ENCODE results near the gene PRKCQ.

PRKCQ gene

DNA sequence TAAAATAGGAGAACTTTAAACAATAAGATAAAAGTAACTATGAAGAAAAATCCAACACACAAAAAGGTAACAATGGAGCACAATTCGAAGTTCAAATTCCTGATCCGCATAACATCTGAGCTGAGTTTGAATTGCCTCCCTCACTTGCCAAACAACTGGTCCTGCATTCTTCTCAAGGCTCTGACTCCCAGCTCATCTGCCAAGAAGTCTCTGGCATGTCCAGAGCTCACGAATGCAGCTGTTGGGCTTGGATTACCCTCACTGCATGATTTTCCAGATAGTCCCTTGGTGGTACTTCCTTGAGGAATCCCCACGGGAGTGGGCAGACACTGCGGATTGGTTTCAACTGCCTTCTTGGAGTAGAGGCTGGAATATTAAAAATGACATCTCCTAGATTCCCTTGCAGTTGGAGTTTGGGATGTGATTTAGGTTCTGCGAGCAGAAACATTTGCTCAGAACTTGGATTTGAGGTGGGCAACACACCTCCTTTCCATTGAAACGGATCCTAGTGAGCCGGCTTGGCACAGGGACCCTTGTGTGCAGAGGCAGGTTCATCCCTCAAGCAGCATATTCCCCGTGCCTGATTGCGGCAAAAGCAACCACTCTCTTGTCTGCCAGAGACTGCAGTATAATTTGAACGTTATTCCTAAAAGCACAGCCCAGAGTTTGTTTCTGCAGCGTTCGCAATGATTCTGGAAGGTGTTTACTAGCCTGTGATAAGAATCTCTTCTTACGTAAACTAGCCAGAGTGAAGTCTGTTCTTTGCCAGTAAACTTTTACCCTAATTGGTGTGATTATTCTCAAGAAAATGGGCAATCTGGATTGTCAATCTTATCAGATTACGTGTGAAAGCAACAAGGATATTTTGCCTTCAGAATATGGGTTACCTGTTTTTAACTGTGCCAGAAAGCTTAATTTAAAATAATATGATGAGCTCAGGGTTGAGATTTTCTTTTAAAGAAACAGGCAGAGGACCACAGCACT lies 23.4 kb upstream of the PRKCQ start:
- no peak for TF ChIP-seq POLR2A (IDR thresholded peaks at IDR 0.05; ENCODE audit: low read depth, low read length)
- FAIRE-seq (no peak), DNase-seq (ENCODE audit: insufficient read length, low spot score) (no peak)

DNA sequence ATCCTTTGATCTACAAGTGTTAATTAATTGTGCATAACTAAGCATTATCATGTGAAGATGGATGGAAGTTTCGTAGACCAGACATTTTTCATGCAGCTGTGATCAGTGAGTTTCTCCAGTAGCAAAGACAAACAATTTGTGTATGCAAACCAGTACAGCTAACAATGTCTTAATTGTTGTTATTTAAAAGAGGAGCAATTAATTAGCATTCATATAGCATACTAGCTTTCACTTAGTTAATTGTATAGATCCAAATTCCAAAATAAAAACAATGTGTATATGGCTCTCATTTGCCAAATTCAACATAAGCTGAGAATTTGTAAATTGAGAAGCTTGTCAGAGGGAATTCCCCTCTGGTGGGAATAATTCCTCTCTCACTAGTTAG lies 22.6 kb upstream of the PRKCQ start:
- no peak for DNase-seq (ENCODE audit: insufficient read length, low spot score)
- TF ChIP-seq POLR2A (IDR thresholded peaks at IDR 0.05; ENCODE audit: low read depth, low read length): no peak
- FAIRE-seq: no peak

DNA sequence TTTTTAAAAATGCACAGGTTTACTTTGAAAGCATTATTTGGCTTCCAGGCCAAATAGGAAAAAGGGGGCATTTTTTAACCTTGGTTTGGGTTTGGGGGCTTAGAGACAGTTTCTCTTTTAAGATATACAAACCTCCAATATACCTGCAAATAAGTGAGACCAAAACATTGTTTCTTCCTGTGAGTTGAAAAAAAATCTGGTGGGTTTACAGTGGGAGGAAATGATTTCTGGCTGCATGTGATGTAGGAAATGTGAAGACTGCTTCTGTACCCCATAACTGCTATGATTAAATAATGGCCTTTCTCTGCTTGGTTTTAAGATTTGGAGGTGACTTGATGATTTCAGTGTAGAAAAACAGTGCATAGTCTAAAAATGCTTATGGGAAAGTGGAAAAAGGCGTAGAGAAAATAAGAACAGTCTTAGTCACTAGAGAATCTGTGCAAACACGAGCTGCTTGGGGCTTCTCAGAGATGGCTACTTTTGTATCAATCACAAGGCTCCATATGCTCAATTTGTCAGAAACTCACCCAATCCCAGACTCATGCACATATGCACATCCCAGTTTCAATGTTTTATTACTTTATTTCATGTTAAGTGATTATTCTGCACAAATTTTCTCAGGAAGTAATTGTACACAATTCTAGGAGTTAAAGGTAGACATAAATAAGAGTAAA lies 22.1 kb upstream of the PRKCQ start:
- no peak for FAIRE-seq
- no peak for TF ChIP-seq POLR2A (IDR thresholded peaks at IDR 0.05; ENCODE audit: low read depth, low read length)

DNA sequence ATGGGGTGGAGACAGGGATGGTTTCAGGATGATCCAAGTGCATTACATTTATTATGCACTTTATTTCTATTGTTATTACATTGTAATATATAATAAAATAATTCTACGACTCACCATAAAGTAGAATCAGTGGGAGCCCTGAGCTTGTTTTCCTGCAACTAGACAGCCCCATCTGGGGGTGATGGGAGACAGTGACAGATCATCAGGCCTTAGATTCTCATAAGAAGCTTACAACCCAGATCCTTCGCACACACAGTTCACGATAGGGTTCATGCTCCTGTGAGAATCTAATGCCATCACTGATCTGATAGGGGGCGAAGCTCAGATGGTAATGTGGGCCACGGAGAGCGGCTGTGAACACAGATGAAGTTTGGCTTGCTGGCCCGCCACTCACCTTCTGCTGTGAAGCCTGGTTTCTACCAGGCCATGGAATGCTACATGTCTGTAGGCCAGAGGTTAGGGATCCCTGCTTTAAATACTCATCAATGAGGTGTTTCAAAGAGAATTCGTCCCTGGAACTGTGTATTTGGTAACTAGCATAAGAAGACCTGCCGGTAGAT lies 21.2 kb upstream of the PRKCQ start:
- TF ChIP-seq POLR2A (IDR thresholded peaks at IDR 0.05; ENCODE audit: low read depth, low read length): no peak
- no peak for FAIRE-seq
- no peak for DNase-seq (ENCODE audit: insufficient read length, low spot score)

More for the DNA sequence above, 22.1 kb upstream of the PRKCQ start:
- no peak for DNase-seq (ENCODE audit: insufficient read length, low spot score)

DNA sequence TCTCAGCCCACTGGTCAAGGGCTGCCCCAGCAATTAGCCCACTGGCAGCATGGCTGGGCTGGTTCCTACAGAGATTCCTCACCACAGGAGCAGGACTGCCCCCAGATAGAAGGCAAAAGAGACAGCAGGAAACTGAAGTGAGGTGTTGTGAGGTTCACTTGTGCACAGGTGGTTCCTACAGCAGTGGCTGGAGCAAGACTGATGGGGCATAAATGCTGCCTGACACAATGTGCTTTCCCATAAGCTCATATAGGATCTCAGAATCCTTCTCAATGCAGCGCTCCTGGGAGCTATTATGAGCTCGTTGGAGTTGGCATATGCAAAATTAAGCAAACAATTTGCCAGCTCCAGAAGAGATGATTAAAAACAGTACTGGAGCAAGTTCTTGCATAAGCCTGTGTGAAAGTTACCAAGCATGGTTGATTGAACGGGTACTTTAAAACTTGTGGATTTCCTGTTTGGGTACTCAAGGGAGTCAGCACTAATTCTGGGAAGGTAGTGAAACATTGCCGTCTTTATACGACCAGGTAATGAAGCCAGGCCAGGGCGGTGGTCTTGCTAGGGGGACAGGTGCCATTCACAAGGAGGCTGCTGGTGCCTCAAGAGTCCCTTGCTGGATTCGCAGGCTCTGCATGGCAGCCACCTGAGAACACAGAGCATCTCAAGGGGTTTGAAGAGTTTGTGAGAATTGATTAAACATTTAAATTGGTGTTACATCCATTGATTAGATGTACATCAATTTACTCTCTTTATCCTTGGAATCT lies 20.3 kb upstream of the PRKCQ start:
- no peak for TF ChIP-seq POLR2A (IDR thresholded peaks at IDR 0.05; ENCODE audit: low read depth, low read length)
- DNase-seq (ENCODE audit: insufficient read length, low spot score): no peak
- no peak for FAIRE-seq

DNA sequence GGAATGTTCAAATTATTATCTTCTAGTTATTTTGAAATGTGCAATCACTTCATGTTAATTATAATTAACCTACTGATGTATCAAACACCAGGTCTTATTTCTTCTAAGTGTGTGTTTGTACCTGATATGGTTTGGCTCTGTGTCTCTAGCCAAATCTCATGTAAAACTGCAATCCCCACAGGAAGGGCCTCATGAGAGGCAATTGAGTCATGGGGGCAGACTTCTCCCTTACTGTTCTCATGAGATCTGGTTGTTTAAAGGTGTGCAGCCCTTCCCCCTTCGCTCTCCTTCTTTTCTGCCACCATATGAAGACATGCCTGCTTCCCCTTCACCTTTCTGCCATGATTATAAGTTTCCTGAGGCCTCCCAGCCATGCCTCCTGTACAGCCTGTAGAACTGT lies 18.6 kb upstream of the PRKCQ start:
- DNase-seq (ENCODE audit: insufficient read length, low spot score): no peak
- FAIRE-seq: no peak
- no peak for TF ChIP-seq POLR2A (IDR thresholded peaks at IDR 0.05; ENCODE audit: low read depth, low read length)

DNA sequence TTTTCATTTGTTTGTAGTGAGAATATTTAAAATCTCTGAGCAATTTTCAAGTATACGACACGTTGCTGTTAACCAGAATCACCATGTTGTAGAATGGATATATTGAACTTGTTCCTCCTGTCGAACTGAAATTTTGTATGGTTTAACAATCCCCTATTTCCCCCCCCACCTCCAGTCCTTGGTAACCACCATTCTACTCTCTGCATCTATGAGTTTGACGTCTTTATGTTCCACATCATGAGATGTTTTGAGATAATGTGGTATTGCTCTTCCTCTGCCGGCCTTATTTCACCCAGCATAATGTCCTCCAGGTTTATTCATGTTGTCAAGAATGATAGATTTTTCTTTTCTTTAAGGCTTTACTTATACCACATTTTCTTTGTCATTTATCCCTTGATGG lies 17.4 kb upstream of the PRKCQ start:
- no peak for TF ChIP-seq POLR2A (IDR thresholded peaks at IDR 0.05; ENCODE audit: low read depth, low read length)
- FAIRE-seq (no peak), DNase-seq (ENCODE audit: insufficient read length, low spot score) (no peak)

DNA sequence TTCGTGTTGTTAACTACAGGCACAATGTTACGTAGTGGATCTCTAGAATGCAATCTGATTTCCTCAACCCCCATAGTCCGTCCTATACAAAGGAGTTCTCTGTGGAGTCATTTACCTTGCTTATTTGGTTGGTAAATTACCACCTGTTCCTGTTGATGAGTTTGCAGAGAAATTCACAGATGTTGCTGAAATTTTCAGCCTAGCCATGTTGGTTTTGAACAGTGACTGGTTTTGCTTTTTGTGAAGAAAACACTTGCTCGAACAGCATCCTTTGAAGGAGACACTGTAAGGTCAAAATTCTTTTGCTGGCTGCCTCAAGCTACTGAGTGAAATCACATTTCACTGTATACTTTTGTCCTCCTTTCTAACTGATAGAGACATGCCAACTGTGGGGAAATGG lies 15.4 kb upstream of the PRKCQ start:
- no peak for DNase-seq (ENCODE audit: insufficient read length, low spot score)
- TF ChIP-seq POLR2A (IDR thresholded peaks at IDR 0.05; ENCODE audit: low read depth, low read length): no peak
- FAIRE-seq: no peak

DNA sequence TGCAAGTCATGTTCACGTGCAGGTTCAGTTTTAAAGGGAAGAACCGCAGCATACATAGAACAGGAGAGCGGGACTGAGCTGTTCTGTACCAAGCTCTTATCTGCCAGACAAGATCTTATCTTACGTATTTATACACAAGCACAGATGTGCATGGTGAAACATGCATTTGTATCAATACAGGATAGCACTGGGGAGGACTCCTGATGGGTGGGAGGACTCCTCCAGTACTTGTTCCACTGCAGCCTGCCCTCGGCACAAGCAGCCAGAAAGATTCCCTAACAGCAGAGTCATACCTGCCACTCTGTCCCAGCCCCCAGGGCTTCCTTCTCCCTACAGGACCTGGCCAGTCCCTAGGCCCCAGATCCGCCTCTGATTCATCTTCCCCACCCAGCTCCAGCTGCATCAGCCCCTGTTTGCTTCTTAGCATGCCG lies 13.2 kb upstream of the PRKCQ start:
- DNase-seq (ENCODE audit: insufficient read length, low spot score) (no peak), FAIRE-seq (no peak)
- no peak for TF ChIP-seq POLR2A (IDR thresholded peaks at IDR 0.05; ENCODE audit: low read depth, low read length)

DNA sequence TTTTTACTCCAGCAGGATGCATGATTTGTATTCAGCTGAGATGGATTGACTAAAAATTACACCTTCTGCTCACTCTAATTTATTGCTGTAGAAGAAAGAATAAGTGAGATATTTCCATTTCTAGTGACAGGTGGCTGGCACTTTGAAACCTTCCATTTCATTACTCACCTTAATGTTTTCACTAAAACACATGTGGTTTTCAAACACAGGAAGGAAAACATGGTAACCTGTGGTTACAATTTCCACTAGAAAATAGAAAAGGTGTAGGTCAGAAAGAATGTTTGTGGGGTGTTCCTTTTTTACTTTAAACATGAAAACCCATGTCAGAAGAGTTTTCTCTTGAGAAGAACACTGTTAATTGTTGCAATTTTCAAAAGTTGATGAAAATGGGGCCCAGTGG lies 12.0 kb upstream of the PRKCQ start:
- no peak for TF ChIP-seq POLR2A (IDR thresholded peaks at IDR 0.05; ENCODE audit: low read depth, low read length)
- FAIRE-seq: no peak
- DNase-seq (ENCODE audit: insufficient read length, low spot score): no peak

DNA sequence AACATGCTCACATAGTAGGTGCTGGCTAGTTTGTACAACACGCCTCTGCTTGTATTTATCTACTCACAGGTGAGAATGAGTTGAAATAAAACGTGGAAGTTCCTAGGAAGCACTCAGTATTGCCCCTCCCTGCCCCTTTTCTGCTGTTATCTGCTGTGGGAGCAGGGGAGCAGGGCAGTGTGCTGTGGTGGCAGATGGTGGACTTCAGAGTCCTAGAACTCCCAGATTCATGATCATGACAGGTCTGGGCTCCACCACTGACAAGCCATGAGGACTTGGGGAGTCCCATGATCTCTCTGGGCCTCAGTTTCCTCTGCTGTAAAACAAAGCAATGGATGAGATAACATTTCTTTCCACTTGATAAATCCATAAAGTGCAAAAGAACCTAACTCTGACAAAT lies 11.6 kb upstream of the PRKCQ start:
- DNase-seq (ENCODE audit: insufficient read length, low spot score) (no peak), FAIRE-seq (no peak)
- TF ChIP-seq POLR2A (IDR thresholded peaks at IDR 0.05; ENCODE audit: low read depth, low read length): no peak

DNA sequence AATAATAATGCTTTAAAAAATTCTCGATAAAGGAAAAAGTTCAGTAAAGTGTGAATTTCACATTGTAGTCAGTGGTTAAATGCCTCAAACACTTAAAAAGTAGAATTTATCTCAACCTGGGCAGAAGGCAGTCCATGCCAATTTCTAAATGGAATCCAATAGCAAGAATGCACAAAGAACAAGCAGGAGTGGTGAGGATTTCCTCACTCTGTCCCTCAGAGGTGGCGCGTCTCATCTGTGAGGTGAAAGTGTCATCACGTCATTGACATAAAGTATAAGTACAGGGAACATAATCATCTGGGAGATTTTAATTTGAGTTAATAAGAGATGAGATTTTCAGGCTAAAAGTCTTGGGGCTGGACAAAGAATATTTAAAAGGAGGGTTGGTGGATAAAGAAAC lies 10.0 kb upstream of the PRKCQ start:
- TF ChIP-seq POLR2A (IDR thresholded peaks at IDR 0.05; ENCODE audit: low read depth, low read length): no peak
- DNase-seq (ENCODE audit: insufficient read length, low spot score) (no peak), FAIRE-seq (no peak)

DNA sequence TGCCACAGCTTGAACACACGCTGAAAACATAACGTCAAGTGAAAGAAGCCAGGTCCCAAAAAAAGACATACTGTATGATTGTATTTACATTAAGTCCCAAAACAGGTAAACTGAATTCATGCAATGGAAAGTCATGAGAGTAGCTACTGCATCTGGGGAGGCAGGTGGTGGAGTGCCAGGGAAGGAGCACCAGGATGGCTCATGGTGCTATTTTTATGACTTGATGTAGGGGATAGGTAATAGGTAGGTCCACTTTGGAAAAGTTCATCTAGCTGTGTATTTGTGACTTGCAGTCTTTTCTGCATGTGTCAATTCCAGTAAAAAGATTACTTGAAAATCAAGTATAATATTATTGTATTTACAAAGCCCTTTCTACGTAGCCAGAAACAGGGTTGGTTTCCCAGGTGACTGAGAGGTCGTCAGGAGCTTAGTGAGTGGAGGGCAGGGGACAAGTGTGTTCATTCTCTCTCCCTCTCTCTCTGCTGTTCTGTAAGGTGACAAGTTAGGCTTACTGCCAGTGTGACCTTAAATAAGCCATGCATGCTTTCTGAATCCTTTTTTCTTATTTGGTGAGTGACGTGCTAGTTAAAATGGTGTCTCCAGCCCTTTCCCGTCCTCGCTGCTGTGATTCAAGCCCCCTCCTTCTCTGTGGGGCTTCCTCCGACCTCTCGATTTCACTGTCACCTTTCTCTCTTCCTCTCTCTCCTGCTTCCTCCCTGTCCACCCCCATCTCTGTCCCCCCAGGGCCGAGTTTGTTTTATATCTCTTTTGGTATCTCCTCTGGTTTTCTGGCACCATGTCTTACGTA lies 9.4 kb upstream of the PRKCQ start:
- DNase-seq (ENCODE audit: insufficient read length, low spot score) (no peak), FAIRE-seq (no peak)
- TF ChIP-seq POLR2A (IDR thresholded peaks at IDR 0.05; ENCODE audit: low read depth, low read length): no peak

All from H54 (cell line).